ENCODE measurements around the gene P2RX7. TPM values are rescaled to one million over a fixed set of nuclear protein-coding genes. Genes with fewer than 3 reads are reported as not detected.

The P2RX7 gene
- polyA plus RNA-seq, 3 donors, result 12.3 to 66.3 (median 20.5) TPM

GRCh38 chr12:121127501-121127900, 5.2 kb upstream of the P2RX7 start:
- TF ChIP-seq CTCF (IDR thresholded peaks at IDR 0.05), result no peak
- Histone ChIP-seq H3K79me2 (ENCODE audit: insufficient read depth, low read length) (no peaks in the 10 kb centered on the region), H3K9me3 (replicated peaks in 1 of 2; ENCODE audit: control insufficient read depth in 1 of 2, insufficient read depth in 1 of 2, low read length in 2 of 2) (no peaks in the 10 kb centered on the region), H3K9ac (ENCODE audit: insufficient read depth, low read length, poor library complexity, severe bottlenecking) (no peak overlapping the region), H3K4me3 (replicated peaks in 1 of 3; ENCODE audit: low read depth in 2 of 3, low read length in 3 of 3) (no peak overlapping the region), H3K36me3 (replicated peaks in 1 of 2; ENCODE audit: control insufficient read depth in 1 of 2, insufficient read depth in 2 of 2, low read length in 2 of 2) (no peaks in the 10 kb centered on the region), H4K20me1 (ENCODE audit: insufficient read depth, low read length) (no peaks in the 10 kb centered on the region), H3K4me1 (ENCODE audit: control insufficient read depth in 1 of 2, insufficient read depth in 2 of 2, low read length in 2 of 2) (peaks cover 47 to 59% of the 10 kb centered on the region in 2 donors), H2AFZ (ENCODE audit: insufficient read depth, low read depth, low read length, poor library complexity, severe bottlenecking) (no peak overlapping the region), H3K27me3 (ENCODE audit: control insufficient read depth in 2 of 2, insufficient read depth in 2 of 2, low read length in 2 of 2) (no peaks in the 10 kb centered on the region), H3K27ac (ENCODE audit: low read depth in 1 of 2, low read length in 2 of 2) (peak overlapping the region; percentile 93 to 98), H3K4me2 (replicated peaks; ENCODE audit: extremely low read depth, low read length, poor library complexity, severe bottlenecking) (no peak overlapping the region)
- WGBS (ENCODE audit: insufficient coverage), result no CpG with 5 or more reads among the region's 3 CpGs
- Mint-ChIP-seq H3K36me3 (peaks cover 0 to 4% of the 10 kb centered on the region in 2 donors), H3K9me3 (peaks cover 0 to 4% (median 0%) of the 10 kb centered on the region in 7 donors), H3K4me1 (peaks cover 61% of the 10 kb centered on the region), H3K27ac (peak overlapping the region; percentile 16 to 99 (median 98)), H3K4me3 (no peak overlapping the region), H3K27me3 (ENCODE audit: low read depth in 3 of 3) (peaks cover 0 to 4% (median 1%) of the 10 kb centered on the region in 3 donors)
- no peak for DNase-seq
- intact Hi-C loops (cut with micrococcal nuclease), result no loop called here

- TF ChIP-seq CTCF (IDR thresholded peaks at IDR 0.05), result no peak
- Mint-ChIP-seq H3K4me1 (peaks cover 75% of the 10 kb centered on the region), H3K4me3 (peak overlapping the region; percentile 55 to 91), H3K27ac (peak overlapping the region; percentile 96 to 99 (median 98)), H3K9me3 (peaks cover 0 to 2% (median 0%) of the 10 kb centered on the region in 7 donors), H3K36me3 (peaks cover 0 to 4% of the 10 kb centered on the region in 2 donors), H3K27me3 (ENCODE audit: low read depth in 3 of 3) (peaks cover 0 to 4% (median 1%) of the 10 kb centered on the region in 3 donors)
- peak overlapping the region; percentile 64 for H2AFZ ChIP-seq (ENCODE audit: insufficient read depth, low read depth, low read length, poor library complexity, severe bottlenecking)
- peak overlapping the region; percentile 62 for H3K9ac ChIP-seq (ENCODE audit: insufficient read depth, low read length, poor library complexity, severe bottlenecking)
- H3K36me3 ChIP-seq (replicated peaks in 1 of 2; ENCODE audit: control insufficient read depth in 1 of 2, insufficient read depth in 2 of 2, low read length in 2 of 2), result no peaks in the 10 kb centered on the region
- H3K4me1 ChIP-seq (ENCODE audit: control insufficient read depth in 1 of 2, insufficient read depth in 2 of 2, low read length in 2 of 2), result peaks cover 59 to 76% of the 10 kb centered on the region in 2 donors
- 0% methylated on average over 5 of the region's 11 CpGs for WGBS (ENCODE audit: insufficient coverage)
- H3K9me3 ChIP-seq (replicated peaks in 1 of 2; ENCODE audit: control insufficient read depth in 1 of 2, insufficient read depth in 1 of 2, low read length in 2 of 2), result no peaks in the 10 kb centered on the region
- H3K79me2 ChIP-seq (ENCODE audit: insufficient read depth, low read length), result peaks cover 14% of the 10 kb centered on the region
- intact Hi-C loops (cut with micrococcal nuclease), result loop anchor here in 1 of 2 donors (1.0 to 2.0 kb wide), 3 partner anchors 16 to 67 kb away; no protein-coding TSS in a partner anchor
- DNase-seq, result peak; percentile 85 to 89 (median 88)
- peak overlapping the region; percentile 70 for H3K4me2 ChIP-seq (replicated peaks; ENCODE audit: extremely low read depth, low read length, poor library complexity, severe bottlenecking)
- no peaks in the 10 kb centered on the region for H4K20me1 ChIP-seq (ENCODE audit: insufficient read depth, low read length)
- no peaks in the 10 kb centered on the region for H3K27me3 ChIP-seq (ENCODE audit: control insufficient read depth in 2 of 2, insufficient read depth in 2 of 2, low read length in 2 of 2)
- peak overlapping the region; percentile 6 to 65 (median 17) for H3K4me3 ChIP-seq (replicated peaks in 1 of 3; ENCODE audit: low read depth in 2 of 3, low read length in 3 of 3)
- peak overlapping the region; percentile 93 to 98 for H3K27ac ChIP-seq (ENCODE audit: low read depth in 1 of 2, low read length in 2 of 2)
Measured at GRCh38 chr12:121128908-121129810, 3.5 kb upstream of the P2RX7 start.
